Body of pancreas (tissue), 4 donors: ENCODE results near the gene PHRF1. TPM values are rescaled to one million over a fixed set of nuclear protein-coding genes. Genes with fewer than 3 reads are reported as not detected.

Experiments
- ATAC-seq: fragments of 150-250 bp; one replicate; pipeline ENCODE4 v1.9.1; 2016
- DNase-seq, 4 donors: peaks; one replicate each; pipeline ENCODE4 v3.0.0-alpha.2; 2019
- H3K27ac ChIP-seq, 4 donors: fragments of 200-600 bp; sonication (generic); 1 replicate in 3 of 4; 2 replicates in 1 of 4; pipeline versions ENCODE4 v1.5.1 to v1.6.1; 2016 to 2019; ENCODE audit warnings: mild to moderate bottlenecking in 1 of 4, mixed read lengths in 1 of 4, moderate library complexity in 1 of 4
- H3K27me3 ChIP-seq, 2 donors: fragments of 200-600 bp; sonication (generic); one replicate each; pipeline ENCODE4 v1.6.0; 2016; ENCODE audit warnings: mild to moderate bottlenecking in 1 of 2
- H3K36me3 ChIP-seq, 2 donors: fragments of 200-600 bp; sonication (generic); replicated peaks in 1 of 2; 2 replicates each; pipeline ENCODE4 v1.5.1; 2016; ENCODE audit warnings: low read depth in 2 of 2; ENCODE audit not compliant: insufficient read depth in 1 of 2
- H3K4me1 ChIP-seq: fragments of 200-600 bp; sonication (generic); one replicate; pipeline ENCODE4 v1.6.0; 2016
- H3K4me3 ChIP-seq, 2 donors: fragments of 200-600 bp; sonication (generic); 1 replicate in 1 of 2; 2 replicates in 1 of 2; pipeline ENCODE4 v1.5.1; 2016 to 2019
- H3K9me3 ChIP-seq, 3 donors: fragments of 200-600 bp; sonication (generic); 1 replicate in 2 of 3; 2 replicates in 1 of 3; pipeline ENCODE4 v1.5.1; 2016
- CTCF ChIP-seq, 7 experiments: fragments of 450-650 bp in 4 of 7; fragments of 200-600 bp in 3 of 7; sonication (generic) in 3 of 7; IDR thresholded peaks; one replicate each; pipeline ENCODE4 v1.5.1; 2016 to 2019; ENCODE audit warnings: antibody characterized with exemption in 7 of 7
- POLR2A ChIP-seq, 3 donors: fragments of 450-650 bp; IDR thresholded peaks; one replicate each; pipeline ENCODE4 v1.6.1; 2016; ENCODE audit warnings: antibody characterized with exemption in 3 of 3, mild to moderate bottlenecking in 2 of 3
- WGBS, 2 donors: methylation state at CpG; one replicate each; pipeline ENCODE4 v1.1.5; 2017; 5-methylcytosine and 5-hydroxymethylcytosine counted together
- intact Hi-C: fragments of 100-400 bp; cut with DNase I; formaldehyde crosslinking; loops from one replicate; pipeline ENCODE4 v1.15.1; 2023
- total RNA-seq, 2 donors: library from RNA; depleted of rRNA; stranded (reverse); fragments of >200 nt; gene quantifications; one replicate each; pipeline ENCODE4 v1.1.0, GENCODE V29; 2016

Gene PHRF1
- total RNA-seq, 2 donors from 2014 or later, result 18.2 to 34.3 TPM

DNA sequence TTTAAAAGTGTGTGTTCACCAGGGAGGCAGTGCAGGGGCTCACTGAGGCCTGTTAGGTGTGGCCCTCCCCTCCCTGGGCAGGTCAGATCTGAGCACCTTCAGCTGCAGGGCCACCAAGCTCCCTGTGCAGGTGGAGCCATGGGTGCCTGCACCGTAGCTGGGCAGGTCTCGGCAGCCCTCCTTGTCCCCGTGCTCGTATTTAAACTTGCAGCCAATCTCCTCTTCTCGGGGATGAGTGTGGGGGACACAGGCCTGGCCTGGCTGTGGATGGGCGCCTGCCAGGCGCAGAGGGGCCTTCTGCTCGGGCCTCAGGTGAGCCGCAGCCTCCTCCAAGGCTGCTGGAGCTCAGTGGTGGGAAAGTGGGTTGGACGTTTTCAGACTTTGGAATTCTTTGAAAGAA, 19.1 kb downstream of the PHRF1 start:
- 87 to 90% methylated on average over 3 to 10 of the region's 10 CpGs for WGBS, 2 donors

GRCh38 chr11:596374-596773, 20.1 kb downstream of the PHRF1 start:
- TF ChIP-seq POLR2A (IDR thresholded peaks at IDR 0.05) (no peak), CTCF (IDR thresholded peaks at IDR 0.05) (no peak)
- Histone ChIP-seq H3K36me3 (peaks cover 18 to 41% of the 10 kb centered on the region in 2 donors), H3K4me3 (no peak overlapping the region), H3K27ac (no peak overlapping the region), H3K9me3 (no peaks in the 10 kb centered on the region), H3K4me1 (no peaks in the 10 kb centered on the region), H3K27me3 (no peaks in the 10 kb centered on the region)
- 90 to 92% methylated on average over 10 of the region's 10 CpGs for WGBS, 2 donors
- no peak for ATAC-seq
- intact Hi-C loops, result no loop called here
- no peak for DNase-seq

More for the DNA sequence above, 19.1 kb downstream of the PHRF1 start:
- Histone ChIP-seq H3K4me3 (no peak overlapping the region), H3K4me1 (no peaks in the 10 kb centered on the region), H3K27me3 (no peaks in the 10 kb centered on the region), H3K27ac (no peak overlapping the region), H3K36me3 (peaks cover 18 to 41% of the 10 kb centered on the region in 2 donors), H3K9me3 (no peaks in the 10 kb centered on the region)
- ATAC-seq (no peak), DNase-seq (no peak)
- TF ChIP-seq POLR2A (IDR thresholded peaks at IDR 0.05) (no peak), CTCF (IDR thresholded peaks at IDR 0.05) (no peak)
- intact Hi-C loops, result no loop called here

- Histone ChIP-seq H3K27me3 (no peaks in the 10 kb centered on the region), H3K36me3 (peaks cover 18 to 45% of the 10 kb centered on the region in 2 donors), H3K27ac (no peak overlapping the region), H3K9me3 (no peaks in the 10 kb centered on the region), H3K4me1 (no peaks in the 10 kb centered on the region), H3K4me3 (no peak overlapping the region)
- intact Hi-C loops, result no loop called here
- no peak for ATAC-seq
- DNase-seq, result no peak
- TF ChIP-seq CTCF (IDR thresholded peaks at IDR 0.05) (no peak), POLR2A (IDR thresholded peaks at IDR 0.05) (no peak)
- 85 to 89% methylated on average over 4 to 29 of the region's 29 CpGs for WGBS, 2 donors
Observed at GRCh38 chr11:597166-597725, 21.0 kb downstream of the PHRF1 start.

DNA sequence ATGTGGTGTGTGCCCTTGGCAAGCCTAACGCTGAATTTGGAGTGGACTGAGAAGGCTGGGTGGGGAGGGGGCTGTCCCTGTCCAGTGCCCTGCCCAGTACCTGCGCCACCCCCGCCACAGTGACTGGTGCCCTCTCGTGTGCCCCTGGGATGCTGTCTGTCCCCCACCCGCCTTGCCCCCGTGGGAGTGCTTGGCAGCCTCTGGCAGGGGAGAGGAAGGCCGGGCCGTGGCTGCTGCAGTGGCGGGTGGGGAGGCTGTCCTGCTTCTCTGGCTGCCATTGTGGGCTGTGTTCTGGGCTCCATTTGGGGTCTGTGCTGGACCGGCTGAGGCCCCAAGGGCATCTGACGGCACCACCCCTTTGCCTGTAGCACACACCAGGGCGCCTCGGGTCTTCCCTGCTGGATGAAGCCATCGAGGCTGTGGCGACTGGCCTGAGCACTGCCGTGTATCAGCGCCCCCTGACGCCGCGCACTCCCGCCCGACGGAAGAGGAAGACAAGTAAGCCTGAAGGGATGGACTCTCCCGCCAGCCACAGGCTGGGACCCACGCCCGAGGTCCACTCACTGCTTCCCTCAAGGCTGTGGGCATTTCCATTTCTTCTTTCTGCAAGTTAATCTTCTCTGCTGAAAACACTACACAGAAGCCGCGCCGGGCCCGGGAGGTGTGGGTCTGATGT, 21.9 kb downstream of the PHRF1 start:
- H3K27ac ChIP-seq, result no peak overlapping the region
- no peak for ATAC-seq
- TF ChIP-seq POLR2A (IDR thresholded peaks at IDR 0.05) (no peak), CTCF (IDR thresholded peaks at IDR 0.05) (no peak)

More for the DNA sequence above, 21.9 kb downstream of the PHRF1 start:
- H3K9me3 ChIP-seq, result no peaks in the 10 kb centered on the region
- H3K4me1 ChIP-seq, result no peaks in the 10 kb centered on the region
- WGBS, 2 donors, result 90 to 93% methylated on average over 7 to 30 of the region's 30 CpGs
- peaks cover 10 to 43% of the 10 kb centered on the region in 2 donors for H3K36me3 ChIP-seq
- no peak for DNase-seq
- no peaks in the 10 kb centered on the region for H3K27me3 ChIP-seq
- H3K4me3 ChIP-seq, result no peak overlapping the region
- intact Hi-C loops, result no loop called here
